ENCODE measurements around the gene RNF26.

The RNF26 gene

GRCh38 chr11:119307219-119307618, 27.1 kb upstream of the RNF26 start:
- DNase-seq (ENCODE audit: insufficient read length, low spot score) (no peak), FAIRE-seq (no peak)
- peak; percentile 33 for TF ChIP-seq CTCF (IDR thresholded peaks at IDR 0.05; ENCODE audit: insufficient read depth, missing control alignments)

- no peak for DNase-seq (ENCODE audit: insufficient read length, low spot score)
- no peak for FAIRE-seq
- no peak for TF ChIP-seq CTCF (IDR thresholded peaks at IDR 0.05; ENCODE audit: insufficient read depth, missing control alignments)
These were observed 26.4 kb upstream of the RNF26 start for GRCh38 chr11:119307974-119308373.

GRCh38 chr11:119309411-119309810, 24.9 kb upstream of the RNF26 start:
- no peak for TF ChIP-seq CTCF (IDR thresholded peaks at IDR 0.05; ENCODE audit: insufficient read depth, missing control alignments)

GRCh38 chr11:119309953-119310681, 24.2 kb upstream of the RNF26 start:
- TF ChIP-seq CTCF (IDR thresholded peaks at IDR 0.05; ENCODE audit: insufficient read depth, missing control alignments), result no peak
- no peak for FAIRE-seq
- DNase-seq (ENCODE audit: insufficient read length, low spot score), result no peak

More at GRCh38 chr11:119309411-119309810, 24.9 kb upstream of the RNF26 start:
- DNase-seq (ENCODE audit: insufficient read length, low spot score) (no peak), FAIRE-seq (no peak)

- TF ChIP-seq CTCF (IDR thresholded peaks at IDR 0.05; ENCODE audit: insufficient read depth, missing control alignments), result no peak
- no peak for FAIRE-seq
These were observed 23.7 kb upstream of the RNF26 start for GRCh38 chr11:119310682-119311052.

GRCh38 chr11:119314726-119315125, 19.6 kb upstream of the RNF26 start:
- FAIRE-seq (no peak), DNase-seq (ENCODE audit: insufficient read length, low spot score) (no peak)
- TF ChIP-seq CTCF (IDR thresholded peaks at IDR 0.05; ENCODE audit: insufficient read depth, missing control alignments), result no peak

More at GRCh38 chr11:119310682-119311052, 23.7 kb upstream of the RNF26 start:
- no peak for DNase-seq (ENCODE audit: insufficient read length, low spot score)

All from D721Med (cell line).